NCI-H526 (cell line): ENCODE data around the gene BDP1.
A peak's percentile ranks its signal among the peaks of the same experiment; 100 is the strongest.
"Not testable (repeated sequence)": the region's sequence is repeated elsewhere in the genome, so short reads cannot be mapped to it uniquely, and the experiment has no call there.

Experiments
- DNase-seq, 2 experiments: peaks; one replicate each; lab custom pipeline; 2025; lab: John Stamatoyannopoulos, UW

BDP1 gene

DNA sequence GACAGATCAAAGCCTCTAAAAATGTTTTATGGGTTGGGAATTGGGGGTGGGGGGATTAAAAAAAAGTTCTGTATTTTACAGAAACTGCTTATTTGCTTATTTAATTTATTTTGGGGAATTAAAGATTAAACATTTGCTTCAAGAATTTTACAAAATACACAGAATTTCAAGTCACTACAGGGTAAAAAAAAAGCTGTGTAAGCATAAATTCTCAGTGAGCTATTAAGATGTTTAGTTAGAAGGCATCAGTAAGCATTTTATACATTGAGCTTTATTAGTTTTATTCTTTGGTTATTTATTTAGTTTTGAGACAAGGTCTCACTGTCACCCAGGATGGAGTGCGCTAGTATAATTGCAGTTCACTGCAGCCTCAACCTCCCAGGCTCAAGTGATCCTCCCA is 5.2 kb downstream of the BDP1 start:
- DNase-seq: no peak

DNA sequence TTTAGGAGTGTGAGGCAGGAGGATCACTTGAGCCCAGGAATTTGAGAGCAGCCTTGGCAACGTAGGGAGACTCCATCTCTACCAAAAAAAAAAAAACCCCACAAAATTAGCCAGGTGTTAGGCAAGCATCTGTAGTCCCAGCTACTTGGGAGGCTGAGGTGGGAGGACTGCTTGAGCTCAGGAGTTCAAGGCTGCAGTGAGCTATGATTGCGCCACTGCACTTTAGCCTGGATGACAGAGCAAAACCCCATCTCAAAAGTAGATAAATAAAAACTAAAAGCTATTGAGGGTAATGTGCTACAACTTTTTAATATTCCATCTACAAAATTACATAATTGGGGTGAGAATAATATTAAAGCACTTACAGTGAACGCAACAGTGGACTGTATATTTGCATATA is 5.9 kb downstream of the BDP1 start:
- DNase-seq: no peak

DNA sequence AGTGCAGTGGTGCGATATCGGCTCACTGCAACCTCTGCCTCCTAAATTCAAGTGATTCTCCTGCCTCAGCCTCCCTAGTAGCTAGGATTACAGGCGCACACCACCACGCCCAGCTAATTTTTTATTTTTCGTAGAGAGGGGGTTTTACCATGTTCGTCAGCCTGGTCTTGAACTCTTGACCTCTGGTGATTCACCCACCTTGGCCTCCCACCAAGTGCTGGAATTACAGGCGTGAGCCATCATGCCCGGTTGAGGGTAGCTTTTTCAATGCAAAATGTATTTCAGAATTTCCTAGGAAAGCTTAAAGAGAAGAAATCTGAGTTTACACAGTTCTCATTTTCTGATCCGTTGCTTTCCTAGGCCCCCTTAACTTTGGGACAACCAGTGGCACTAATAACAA is 15.7 kb downstream of the BDP1 start:
- DNase-seq: no peak

DNA sequence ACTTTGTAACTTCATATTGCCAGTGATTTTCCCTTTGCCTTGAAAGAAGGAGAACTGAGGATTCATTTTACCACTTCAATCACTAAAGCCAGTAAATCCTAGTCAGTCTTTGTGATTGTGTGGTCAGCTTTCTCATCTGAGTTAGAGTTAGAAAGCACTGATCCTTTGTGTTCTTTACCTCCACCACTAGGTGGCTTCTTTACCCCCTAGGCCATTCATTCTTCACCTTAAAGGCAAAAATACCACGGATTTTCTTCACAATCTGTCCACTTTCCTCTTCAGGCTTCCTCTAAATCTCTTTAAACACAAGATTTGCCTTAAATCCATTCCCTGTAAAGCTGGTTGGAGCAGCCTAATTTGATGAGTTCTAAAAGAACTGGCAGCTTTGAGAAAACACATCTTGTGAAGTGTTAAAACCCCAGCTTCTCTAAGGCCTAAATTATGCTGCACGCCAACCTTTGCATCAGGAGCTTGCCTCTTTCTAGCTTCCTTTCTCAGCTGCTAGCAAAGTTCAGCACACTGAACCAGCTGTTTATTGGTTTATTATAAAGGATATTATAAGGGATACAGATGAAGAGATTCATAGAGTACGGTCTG is 20.4 kb downstream of the BDP1 start:
- DNase-seq: peak in 1 of 2 experiments; percentile 12

DNA sequence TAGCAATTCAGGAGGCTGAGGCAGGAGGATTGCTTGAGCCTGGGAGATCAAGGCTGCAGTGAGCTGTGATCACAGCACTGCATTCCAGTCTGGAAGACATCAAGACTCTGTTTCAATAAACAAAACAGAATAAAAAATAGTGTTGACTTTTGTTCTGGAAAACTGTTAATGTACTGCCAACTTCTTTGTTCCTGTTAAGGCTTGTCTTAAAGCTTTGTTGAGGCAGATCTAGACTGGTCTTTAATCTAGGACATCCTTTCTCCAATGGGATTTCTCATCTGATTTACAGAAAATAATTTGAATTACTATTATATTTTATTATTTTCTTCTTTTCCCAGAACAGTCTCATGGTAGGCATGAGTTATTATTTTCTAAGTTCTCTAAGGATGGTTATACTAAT is 26.0 kb downstream of the BDP1 start:
- DNase-seq: no peak

DNA sequence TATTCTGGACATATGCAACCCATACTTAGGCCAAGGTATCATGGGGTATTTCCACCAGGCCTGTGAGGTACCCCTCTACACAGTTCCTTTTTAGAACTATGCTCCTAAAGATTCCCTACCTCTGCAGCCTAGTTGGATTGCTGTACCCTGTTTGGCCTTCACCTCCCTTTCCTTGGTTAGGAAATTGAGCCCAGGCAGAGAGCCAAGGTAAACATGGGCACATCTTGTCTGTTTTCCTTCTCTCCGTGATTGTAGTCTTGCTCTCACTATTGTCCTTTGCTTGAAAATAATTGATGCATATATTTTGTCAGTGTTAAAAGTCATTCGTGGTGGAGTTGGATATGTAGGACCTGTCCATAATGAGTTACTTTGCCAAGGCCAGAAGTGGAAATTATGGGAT is 26.7 kb downstream of the BDP1 start:
- DNase-seq: no peak

DNA sequence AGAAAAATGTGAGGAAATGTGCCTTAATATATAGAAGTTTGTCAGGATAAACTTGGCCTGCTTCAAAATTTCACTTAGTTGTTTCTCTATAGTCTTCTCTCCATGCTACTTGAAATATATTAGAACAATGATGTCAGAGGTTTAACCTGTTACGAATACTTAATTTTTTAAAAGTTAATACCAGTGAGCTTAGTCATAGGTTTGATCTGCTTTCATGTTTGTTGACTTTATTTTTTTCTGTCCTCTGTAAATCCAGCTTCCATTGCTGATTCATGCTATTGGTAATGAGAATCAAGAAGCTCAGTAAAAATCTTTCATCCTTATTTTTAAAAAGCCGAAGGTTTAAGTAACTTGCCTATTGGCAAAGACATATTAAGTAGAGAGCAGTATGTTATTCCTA is 27.9 kb downstream of the BDP1 start:
- DNase-seq: no peak

DNA sequence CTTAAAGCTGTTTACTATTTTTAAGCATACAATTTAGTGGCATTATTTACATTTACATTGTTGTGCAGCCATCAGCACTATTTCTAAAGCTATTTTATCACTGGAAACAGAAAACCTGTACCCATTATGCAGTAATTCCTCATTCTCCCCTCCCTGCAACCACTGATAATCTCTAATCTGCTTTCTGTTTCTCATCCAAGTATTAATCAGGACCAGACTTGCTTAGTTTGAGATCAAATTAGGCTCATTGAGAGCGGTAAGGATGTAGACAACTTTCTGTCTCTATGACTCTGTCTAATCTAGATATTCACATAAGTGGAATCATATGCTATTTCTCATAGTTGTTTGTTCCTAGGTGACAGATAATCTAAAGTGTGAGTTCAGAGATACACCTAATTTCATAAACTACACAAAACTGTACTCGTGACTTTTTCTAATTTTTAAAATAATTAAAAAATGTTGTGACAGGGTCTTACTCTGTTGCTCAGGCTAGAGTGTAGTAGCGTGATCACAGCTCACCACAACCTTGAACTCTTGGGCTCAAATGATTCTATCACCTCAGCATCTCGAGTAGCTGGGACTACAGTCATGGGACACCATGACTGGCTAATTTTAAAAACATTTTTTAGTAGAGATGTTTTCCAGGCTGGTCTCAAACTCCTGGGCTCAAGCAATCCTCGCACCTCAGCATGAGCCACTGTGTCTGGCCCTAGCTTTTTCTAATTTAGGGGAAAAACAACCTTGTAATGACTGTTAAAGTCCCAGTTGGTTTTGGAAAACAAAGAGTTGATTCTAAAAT is 37.6 kb downstream of the BDP1 start:
- no peak for DNase-seq

DNA sequence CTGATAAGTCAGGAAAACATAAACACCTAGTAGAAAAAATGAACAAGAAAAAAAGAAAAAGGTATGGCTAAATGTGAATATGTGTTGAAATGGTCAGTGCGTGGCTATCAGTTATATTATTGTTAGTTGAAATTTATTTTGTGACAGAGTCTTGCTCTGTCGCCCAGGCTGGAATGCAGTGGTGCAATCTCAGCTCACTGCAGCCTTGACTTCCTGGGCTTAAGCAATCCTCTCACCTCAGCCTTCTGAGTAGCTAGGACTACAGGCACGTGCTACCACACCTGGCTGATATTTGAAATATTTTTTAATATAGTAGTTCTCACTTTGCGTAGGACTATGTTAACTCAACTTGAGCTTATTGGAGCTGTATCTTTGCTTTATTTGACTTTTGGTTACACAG is 38.8 kb downstream of the BDP1 start:
- not testable (repeated sequence) for DNase-seq

DNA sequence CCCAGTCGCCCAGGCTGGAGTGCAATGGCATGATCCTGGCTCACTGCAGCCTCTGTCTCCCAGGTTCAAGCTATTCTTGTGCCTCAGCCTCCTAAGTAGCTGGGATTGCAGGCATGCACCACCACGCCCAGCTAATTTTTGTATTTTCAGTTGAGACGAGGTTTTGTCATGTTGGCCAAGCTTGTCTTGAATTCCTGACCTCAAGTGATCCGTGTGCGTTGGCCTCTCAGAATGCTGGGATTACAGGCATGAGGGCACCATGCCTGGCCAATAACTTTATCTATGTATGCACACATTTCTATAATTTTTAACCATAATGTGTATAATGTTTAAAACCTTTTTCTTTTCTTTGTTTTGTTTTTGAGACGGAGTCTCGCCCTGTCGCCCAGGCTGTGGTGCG is 43.3 kb downstream of the BDP1 start:
- not testable (repeated sequence) for DNase-seq

DNA sequence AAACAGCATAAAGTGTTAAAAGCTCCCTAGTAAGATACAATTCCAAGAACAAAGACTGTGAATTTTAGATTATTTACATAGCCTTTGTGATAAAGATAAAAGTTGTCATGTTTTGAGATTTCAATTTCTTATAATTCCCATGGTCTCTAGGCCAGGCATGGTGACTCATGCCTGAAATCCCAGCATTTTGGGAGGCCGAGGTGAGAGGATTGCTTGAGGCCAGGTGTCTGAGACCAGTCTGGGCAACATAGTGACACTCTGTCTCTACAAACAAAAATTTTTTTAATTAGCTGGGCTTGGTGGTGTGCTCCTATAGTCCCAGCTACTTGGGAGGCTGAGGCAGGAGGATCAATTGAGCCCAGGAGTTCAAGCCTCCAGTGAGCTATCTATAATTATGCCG is 48.1 kb downstream of the BDP1 start:
- no peak for DNase-seq

DNA sequence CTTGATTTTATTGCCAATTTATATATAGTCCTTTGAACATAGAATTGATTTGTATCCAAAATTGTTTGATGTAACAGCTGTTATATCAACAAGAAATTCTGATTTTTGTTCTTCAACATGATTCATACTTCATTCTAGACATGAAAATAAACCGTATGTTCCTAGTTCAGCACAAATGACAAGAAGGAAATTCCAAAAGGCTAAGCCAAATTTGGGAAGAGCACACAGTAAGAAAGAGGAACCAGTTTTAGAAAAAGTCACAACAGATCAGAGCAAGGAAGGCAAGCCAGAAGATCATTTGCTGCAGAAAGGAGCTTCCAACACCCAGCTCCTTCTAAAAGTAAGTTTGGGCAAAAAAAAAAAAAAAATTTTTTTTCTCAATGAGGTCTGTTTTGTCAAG is 66.7 kb downstream of the BDP1 start:
- no peak for DNase-seq

DNA sequence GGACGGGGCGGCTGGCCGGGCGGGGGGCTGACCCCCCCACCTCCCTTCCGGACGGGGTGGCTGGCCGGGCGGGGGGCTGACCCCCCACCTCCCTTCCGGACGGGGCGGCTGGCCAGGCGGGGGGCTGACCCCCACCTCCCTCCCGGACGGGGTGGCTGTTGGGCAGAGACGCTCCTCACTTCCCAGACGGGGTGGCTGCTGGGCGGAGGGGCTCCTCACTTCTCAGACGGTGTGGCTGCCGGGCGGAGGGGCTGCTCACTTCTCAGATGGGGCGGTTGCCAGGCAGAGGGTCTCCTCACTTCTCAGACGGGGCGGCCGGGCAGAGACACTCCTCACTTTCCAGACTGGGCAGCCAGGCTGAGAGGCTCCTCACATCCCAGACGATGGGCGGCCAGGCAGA is 70.2 kb downstream of the BDP1 start:
- DNase-seq: not testable (repeated sequence)

DNA sequence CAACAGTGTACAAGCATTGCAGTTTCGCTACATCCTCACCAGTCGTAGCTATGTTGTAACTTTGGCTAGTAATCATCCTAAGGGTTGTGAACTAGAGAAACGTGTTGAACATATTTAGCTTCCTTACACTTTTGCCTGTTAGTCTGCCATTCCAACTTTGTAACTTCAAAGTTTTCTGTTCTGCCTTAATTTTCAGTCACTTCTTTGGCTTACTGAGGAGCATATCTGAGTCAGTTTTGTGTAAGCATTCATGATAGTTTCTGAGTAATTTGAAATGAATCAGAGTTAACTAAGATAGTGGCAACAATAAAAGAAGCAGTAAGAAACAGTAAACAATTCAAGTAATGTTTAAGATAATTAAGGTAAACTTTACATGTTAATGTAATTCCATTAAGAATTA is 72.8 kb downstream of the BDP1 start:
- no peak for DNase-seq

DNA sequence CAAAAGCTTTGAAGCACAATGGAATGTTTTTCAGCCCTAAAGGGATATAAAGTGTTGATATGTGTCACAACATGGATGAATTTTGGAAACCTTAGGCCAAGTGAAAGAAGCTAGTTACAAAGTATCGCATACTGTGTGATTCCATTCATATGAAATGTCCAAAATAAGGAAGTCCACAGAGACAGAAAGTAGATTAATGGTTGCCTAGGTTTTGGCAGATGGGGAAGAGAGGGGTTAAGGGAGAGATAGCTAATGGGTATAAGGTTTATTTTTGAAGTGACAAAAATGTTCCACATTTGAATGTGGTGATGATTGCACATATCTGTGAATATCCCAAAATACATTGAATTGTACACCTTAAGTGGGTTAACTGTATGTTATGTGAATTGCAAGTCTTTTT is 74.2 kb downstream of the BDP1 start:
- no peak for DNase-seq

DNA sequence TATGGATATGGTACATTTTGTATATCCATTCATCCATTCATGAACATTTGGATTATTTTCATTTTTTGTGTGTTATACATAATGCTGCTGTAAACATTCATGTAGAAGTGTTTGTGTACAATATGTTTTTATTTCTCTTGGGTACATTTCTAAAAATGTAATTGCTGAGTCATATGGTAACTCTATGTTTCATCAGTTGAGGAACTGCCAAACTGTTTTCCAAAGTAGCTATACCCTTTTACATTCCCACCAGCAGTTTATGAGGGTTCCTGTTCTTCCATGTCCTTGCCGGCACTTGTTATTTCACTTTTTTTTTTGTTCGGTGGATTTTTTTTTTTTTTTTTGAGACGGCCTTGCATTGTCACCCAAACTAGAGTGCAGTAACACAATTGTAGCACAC is 77.7 kb downstream of the BDP1 start:
- no peak for DNase-seq

DNA sequence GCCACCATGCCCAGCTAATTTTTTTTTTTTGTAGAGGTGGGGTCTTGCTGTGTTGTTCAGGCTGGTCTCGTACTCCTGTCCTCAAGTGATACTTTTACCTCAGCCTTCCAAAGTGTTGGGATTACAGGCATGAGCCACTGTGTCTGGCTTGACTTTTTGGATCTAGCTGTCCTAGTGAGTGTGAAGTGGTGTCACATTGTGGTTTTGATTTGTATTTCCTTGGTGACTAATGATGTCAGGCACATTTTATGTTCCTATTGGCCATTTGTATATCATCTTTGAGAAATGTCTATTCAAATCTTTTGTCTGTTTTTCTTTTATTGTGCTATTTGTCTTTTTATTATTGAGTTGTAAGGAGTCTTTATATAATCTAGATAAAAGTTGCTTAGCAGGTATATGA is 78.2 kb downstream of the BDP1 start:
- peak in 1 of 2 experiments; percentile 3 for DNase-seq

DNA sequence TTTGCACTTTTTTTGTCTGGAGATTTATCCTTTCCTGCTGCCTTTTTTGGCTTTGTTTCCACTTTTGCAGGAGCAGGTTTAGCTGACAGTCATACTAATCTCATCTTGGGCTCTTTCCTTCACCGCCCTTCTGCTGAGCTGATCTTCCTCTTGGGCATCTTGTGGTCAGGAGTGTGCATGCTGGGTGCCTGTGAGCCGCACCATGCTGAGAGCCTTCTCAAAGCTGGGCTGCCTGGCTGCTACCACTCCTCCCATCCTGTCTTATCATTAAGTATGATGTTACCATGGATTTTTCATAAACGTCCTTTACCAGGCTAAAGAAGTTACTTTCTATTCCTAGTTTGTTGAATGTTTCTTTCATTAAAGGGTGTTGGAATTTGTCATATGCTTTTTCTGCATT is 82.2 kb downstream of the BDP1 start:
- no peak for DNase-seq

DNA sequence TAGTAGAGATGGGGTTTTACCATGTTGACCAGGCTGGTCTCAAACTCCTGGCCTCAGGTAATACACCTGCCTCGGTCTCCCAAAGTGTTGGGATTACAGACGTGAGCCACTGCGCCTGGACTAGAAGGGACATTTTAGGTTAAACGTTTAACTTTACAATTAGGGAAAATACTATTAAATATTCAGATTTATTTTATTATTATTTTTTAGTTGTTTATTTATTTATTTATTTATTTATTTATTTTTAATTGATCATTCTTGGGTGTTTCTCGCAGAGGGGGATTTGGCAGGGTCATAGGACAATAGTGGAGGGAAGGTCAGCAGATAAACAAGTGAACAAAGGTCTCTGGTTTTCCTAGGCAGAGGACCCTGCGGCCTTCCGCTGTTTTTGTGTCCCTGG is 95.4 kb downstream of the BDP1 start:
- not testable (repeated sequence) for DNase-seq

DNA sequence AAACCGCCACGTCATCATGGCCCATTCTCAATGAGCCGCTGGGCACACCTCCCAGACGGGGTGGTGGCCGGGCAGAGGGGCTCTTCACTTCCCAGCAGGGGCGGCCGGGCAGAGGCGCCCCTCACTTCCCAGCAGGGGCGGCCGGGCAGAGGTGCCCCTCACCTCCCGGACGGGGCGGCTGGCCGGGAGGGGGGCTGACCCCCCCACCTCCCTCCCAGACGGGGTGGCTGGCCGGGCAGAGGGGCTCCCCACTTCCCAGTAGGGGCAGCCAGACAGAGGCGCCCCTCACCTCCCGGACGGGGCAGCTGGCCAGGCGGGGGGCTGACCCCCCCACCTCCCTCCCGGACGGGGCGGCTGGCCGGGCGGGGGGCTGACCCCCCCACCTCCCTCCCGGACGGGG is 96.1 kb downstream of the BDP1 start:
- DNase-seq: not testable (repeated sequence)

DNA sequence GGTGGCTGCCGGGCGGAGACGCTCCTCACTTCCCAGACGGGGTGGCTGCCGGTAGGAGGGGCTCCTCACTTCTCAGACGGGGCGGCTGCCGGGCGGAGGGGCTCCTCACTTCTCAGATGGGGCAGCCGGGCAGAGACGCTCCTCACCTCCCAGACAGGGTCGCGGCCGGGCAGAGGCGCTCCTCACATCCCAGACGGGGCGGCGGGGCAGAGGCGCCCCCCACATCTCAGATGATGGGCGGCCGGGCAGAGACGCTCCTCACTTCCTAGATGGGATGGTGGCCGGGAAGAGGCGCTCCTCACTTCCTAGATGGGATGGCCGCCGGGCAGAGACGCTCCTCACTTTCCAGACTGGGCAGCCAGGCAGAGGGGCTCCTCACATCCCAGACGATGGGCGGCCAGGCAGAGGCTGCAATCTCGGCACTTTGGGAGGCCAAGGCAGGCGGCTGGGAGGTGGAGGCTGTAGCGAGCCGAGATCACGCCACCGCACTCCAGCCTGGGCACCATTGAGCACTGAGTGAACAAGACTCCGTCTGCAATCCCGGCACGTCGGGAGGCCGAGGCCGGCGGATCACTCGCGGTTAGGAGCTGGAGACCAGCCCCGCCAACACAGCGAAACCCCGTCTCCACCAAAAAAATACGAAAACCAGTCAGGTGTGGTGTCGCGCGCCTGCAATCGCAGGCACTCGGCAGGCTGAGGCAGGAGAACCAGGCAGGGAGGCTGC is 96.7 kb downstream of the BDP1 start:
- not testable (repeated sequence) for DNase-seq

DNA sequence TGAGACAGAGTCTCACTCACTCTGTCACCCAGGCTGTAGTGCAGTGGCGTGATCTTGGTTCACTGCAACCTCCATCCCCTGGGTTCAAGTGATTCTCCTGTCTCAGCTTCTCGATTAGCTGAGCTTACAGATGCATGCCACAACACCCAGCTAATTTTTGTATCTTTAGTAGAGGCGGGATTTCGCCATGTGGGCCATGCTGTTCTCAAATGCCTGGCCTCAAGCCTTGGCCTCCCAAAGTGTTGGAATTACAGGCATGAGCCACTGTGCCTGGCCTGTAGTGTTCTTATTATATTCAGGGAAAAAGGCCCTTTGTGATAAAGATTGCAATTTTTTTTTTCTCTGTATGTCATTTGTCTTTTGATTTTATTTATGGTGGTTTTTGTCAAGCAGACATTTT is 107.7 kb downstream of the BDP1 start:
- DNase-seq: no peak

DNA sequence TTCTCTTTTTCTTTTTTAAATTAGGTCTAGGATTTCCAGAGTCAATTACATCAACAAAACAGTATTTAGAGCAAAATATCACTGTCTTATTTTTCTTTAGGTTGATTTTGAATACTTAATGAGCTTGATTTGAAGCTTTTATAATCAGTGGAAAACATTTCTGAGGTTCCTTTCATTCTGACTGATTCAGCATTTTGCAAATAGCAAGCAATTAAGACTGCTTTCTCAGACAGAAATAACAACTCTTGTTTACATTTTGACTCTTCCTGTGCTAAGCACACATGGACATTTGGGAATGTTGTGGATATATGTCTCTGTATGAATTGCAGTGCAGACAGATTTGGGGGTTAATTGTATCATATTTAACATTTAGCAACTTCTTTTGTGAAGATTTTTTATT is 109.4 kb downstream of the BDP1 start:
- DNase-seq: no peak
